ENCODE measurements around the gene SPATA3.

Gene SPATA3

GRCh38 chr2:231051116-231051515 is 55.2 kb downstream of the SPATA3 start:
- DNase-seq, result no peak

DNA sequence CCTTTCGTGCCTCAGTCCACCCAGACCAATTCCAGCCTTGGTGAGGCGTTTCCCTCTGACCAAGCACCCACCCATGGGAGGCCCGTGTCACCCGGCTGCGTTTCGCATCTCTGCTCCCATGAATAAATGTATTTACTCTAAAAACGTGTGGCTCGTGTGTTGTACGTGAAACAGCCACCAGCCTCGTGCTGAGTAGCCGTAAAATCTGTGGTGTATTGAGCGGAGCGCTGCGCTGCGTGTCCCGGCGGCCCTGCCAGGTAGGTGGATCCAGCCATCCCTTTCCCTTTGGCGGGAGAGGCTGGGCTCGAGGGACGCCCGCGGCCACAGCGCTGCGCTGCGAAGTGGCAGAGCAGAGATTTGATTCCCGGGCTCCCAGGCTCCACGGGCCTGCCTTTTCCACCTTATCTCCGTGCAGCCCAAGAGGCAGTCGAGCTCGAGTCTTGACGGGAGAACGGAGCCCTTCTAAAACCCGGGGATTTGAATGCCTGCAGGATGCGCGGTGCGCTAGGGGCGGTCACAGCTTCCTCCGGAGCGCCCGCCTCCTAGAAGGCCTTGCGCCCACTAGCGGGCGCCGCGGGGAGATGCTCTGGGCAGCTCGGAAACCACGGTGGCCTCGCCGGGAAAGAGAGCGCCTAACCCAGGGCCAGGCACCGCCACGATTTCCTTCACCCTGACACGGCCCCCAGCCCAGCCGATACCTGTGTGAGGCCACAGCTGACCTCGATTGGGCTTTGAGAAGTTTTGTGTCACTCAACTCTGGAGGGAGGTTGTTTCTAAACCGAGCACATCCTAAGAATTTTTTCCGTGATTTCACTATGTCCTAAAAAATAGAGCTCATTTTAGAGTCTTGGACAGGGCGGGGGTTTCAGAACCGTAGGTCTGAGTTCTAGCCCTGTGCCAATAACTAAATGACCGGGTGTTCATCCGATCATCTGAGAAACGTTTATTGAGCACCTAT is 56.9 kb downstream of the SPATA3 start:
- peak; percentile 87 for DNase-seq

DNA sequence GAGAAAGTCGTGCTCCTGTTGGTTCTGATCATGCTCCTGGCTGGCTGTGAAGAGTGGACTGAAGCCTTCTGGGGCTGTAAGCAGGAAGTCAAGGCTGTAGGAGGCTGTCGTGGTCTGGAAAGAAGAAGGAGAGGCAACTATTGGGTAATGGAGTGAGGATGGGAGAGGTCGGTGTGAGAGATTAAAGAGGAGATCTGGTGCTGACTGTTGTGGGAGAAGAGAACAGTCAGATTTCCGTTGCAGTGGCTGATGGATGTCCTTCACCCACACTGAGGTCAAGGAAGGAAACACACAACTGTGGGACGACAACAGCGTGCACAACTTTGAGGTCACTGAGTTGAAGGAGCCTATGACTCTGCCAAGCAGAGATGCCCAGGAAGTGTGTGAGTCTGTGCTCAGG is 57.9 kb downstream of the SPATA3 start:
- DNase-seq, result no peak

DNA sequence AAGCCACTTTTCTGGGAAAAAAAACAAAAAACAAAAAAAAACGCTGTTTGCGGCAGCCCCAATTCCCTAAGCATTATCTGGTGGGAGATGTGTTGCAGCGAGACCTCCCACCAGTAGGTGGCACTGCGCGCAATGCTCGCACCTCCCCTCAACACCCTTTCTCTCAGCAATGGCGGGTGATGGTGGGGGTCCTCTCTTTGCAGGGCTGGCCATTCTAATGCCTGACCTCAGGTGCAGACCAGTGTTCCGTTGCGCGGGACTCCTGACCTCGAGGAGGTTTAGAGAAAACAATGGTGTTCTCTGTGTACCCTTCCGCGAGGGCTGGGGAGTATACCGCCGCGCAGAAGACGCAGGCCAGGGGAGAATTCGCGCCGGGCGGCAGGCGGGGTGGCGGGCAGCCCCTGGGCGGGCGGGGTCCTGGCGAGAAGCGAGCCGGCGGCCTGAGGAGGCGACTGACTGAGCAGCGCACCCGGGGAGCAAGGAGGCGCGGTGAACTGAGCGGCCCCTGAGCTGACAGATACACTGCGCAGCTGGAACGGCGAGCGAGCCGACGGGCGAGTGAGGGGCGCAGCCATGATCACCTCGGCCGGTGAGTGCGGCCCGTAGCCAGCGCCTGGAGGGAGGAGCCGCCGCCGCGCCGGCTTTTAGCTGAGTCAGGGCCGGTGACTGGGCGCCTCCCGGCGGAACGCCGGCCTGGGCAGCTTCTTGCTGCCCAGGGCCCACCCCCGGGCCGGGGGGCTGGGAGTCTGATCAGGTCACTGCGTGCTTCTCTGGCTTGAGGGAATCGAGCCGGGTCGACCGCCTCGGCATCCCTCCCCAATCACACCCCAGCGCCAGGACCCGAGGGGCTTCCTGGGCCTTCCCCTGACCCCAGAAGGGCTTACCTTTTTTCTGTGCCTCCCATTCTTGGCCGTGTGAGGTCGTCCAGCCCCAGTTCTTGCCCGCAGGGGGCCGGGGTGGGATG is 60.8 kb downstream of the SPATA3 start, which contains the start of gene PSMD1:
TSS of gene PSMD1 (plus strand) at position 415 of the 964 bp plus-strand sequence. CDS start at position 574, 159 bp downstream.
- DNase-seq, result peak; percentile 90

DNA sequence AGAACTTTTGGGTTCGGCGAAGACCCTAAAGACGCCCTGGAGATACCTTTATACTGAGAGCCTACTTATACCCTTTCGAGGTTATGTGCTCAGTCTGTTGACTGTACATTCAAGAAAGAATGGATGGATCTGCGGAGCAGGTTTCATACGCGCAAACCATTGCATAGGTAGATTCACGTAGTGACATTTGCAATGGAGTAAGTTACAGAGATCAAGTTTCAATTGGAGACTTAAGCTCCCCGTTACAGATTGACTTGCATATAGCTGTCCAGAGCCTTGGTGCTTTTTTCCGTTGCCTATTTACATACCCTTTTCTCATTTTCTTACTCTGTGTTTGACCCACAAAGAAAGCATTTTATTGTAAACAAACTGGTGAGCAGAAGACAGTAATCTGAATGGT is 61.7 kb downstream of the SPATA3 start:
- DNase-seq, result no peak
